OCI-LY3 (cell line): ENCODE results near the gene CETP.

ENCODE experiments used
- EZH2phosphoT487 ChIP-seq: fragments of 200-600 bp; shearing (Covaris generic); IDR thresholded peaks from 2 replicates; pipeline ENCODE4 v1.6.1; 2018; ENCODE audit warnings: antibody characterized with exemption, mixed run types, low read depth
- TF ChIP-seq, protein P1 (sequence below): fragments of 200-600, 300-600 bp; sonication (generic); IDR thresholded peaks from 2 replicates; pipeline ENCODE4 v1.5.1; 2014; ENCODE audit warnings: antibody characterized with exemption, low read length, low read depth

DNA sequence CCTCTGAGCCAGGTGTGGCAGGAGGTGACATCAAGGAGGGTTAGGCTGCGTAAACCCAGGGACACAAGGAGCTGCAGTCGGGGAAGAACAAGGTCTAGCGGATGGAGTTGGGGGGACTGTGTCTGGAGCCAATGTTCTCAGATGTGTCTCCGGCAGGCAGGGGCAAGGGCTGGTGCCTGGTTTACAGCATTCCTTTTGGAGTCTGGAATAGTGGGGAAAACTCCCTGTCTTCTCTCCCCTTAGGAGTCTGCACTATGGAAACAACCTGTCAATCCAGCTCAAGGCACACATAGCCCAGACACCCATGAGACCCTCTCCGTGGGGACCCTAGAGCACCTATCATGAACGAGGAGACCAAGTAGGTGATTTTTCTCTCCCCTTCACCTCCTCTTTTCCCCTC, 55.1 kb downstream of the CETP start:
- no peak for TF ChIP-seq EZH2phosphoT487
- TF ChIP-seq, protein P1, sequence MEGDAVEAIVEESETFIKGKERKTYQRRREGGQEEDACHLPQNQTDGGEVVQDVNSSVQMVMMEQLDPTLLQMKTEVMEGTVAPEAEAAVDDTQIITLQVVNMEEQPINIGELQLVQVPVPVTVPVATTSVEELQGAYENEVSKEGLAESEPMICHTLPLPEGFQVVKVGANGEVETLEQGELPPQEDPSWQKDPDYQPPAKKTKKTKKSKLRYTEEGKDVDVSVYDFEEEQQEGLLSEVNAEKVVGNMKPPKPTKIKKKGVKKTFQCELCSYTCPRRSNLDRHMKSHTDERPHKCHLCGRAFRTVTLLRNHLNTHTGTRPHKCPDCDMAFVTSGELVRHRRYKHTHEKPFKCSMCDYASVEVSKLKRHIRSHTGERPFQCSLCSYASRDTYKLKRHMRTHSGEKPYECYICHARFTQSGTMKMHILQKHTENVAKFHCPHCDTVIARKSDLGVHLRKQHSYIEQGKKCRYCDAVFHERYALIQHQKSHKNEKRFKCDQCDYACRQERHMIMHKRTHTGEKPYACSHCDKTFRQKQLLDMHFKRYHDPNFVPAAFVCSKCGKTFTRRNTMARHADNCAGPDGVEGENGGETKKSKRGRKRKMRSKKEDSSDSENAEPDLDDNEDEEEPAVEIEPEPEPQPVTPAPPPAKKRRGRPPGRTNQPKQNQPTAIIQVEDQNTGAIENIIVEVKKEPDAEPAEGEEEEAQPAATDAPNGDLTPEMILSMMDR, result no peak
